Neutrophil (primary cell): Measurements from ENCODE around the gene GSC2.
A peak's percentile ranks its signal among the peaks of the same experiment; 100 is the strongest.

Source experiments
- H3K27ac ChIP-seq: fragments of 200-600 bp; sonication (generic); 2 replicates; pipeline ENCODE4 v1.5.1; 2016; ENCODE audit warnings: mild to moderate bottlenecking, moderate library complexity
- H3K27me3 ChIP-seq: fragments of 200-600 bp; sonication (generic); 2 replicates; pipeline ENCODE4 v1.6.0; 2016; ENCODE audit warnings: mild to moderate bottlenecking
- H3K36me3 ChIP-seq: fragments of 200-600 bp; sonication (generic); 2 replicates; pipeline ENCODE4 v1.5.1; 2017
- H3K4me1 ChIP-seq, 2 experiments: fragments of 200-600 bp in 1 of 2; sonication (generic) in 1 of 2; 1 replicate in 1 of 2; 2 replicates in 1 of 2; pipeline versions ENCODE4 v1.5.1 to v1.6.1; 2013 to 2016; ENCODE audit warnings: low read depth in 1 of 2, low read length in 1 of 2, mild to moderate bottlenecking in 1 of 2, moderate library complexity in 1 of 2; ENCODE audit not compliant: control insufficient read depth in 1 of 2, insufficient read depth in 1 of 2
- H3K4me3 ChIP-seq, 2 experiments: fragments of 200-600 bp in 1 of 2; sonication (generic) in 1 of 2; 1 replicate in 1 of 2; 2 replicates in 1 of 2; pipeline ENCODE4 v1.5.1; 2013 to 2016; ENCODE audit warnings: low read depth in 1 of 2, low read length in 1 of 2, mild to moderate bottlenecking in 1 of 2, moderate library complexity in 1 of 2
- H3K9me3 ChIP-seq: fragments of 200-600 bp; sonication (generic); 2 replicates; pipeline ENCODE4 v1.5.1; 2016
- TF ChIP-seq, protein P1 (sequence below): fragments of 200-600 bp; sonication (generic); IDR thresholded peaks from 2 replicates; pipeline ENCODE4 v1.5.1; 2016; ENCODE audit warnings: antibody characterized with exemption

The GSC2 gene

GRCh38 chr22:19151329-19152191, 1.5 kb upstream of the GSC2 start:
- Histone ChIP-seq H3K4me1 (peaks cover 7 to 18% of the 10 kb centered on the region in 2 experiments), H3K27me3 (peaks cover 95% of the 10 kb centered on the region), H3K9me3 (no peaks in the 10 kb centered on the region), H3K36me3 (no peaks in the 10 kb centered on the region), H3K4me3 (no peak overlapping the region), H3K27ac (no peak overlapping the region)
- TF ChIP-seq, protein P1, sequence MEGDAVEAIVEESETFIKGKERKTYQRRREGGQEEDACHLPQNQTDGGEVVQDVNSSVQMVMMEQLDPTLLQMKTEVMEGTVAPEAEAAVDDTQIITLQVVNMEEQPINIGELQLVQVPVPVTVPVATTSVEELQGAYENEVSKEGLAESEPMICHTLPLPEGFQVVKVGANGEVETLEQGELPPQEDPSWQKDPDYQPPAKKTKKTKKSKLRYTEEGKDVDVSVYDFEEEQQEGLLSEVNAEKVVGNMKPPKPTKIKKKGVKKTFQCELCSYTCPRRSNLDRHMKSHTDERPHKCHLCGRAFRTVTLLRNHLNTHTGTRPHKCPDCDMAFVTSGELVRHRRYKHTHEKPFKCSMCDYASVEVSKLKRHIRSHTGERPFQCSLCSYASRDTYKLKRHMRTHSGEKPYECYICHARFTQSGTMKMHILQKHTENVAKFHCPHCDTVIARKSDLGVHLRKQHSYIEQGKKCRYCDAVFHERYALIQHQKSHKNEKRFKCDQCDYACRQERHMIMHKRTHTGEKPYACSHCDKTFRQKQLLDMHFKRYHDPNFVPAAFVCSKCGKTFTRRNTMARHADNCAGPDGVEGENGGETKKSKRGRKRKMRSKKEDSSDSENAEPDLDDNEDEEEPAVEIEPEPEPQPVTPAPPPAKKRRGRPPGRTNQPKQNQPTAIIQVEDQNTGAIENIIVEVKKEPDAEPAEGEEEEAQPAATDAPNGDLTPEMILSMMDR: no peak

DNA sequence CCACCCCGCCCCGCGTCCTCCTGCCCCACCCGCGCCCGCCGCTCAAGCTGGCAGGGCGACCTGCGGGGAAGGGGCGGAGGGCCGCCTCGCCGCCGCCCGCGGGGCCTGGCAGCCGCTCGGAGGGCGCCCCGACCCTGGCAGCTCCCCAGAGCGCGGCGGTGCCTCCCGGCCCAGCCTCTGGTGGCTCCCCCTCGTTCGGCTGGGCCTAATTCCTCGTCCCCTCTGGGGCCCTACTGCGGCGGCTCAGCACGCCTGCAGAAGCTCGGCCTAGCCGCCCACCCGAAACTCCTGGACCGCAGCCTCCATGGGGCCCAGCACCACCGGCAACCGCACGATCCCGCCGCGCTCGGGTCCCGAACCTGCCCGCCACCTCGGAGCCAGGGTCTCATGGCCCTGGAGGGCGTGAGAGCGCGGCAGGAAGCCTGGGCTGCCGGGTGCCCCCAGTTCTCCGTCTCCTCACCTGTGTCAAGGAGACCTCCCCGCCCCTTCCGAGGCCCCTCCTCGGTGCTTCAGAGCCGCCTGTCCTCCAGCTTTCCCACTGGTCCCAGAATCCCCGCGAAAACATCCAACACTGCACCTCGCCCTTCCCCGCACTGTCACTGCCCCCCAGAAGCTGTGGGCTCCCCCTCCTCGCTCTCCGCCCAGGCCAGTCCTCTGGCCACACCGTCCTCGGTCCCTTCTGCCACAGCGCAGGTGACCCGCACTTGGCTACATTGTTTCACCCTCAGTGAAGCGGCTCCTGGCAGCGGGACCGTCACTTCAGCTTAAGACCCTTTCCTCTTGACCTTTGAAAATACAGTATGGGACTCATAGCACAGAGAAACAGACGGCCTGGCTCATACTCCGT, 613 bp upstream of the GSC2 start:
- H3K4me1 ChIP-seq: peaks cover 7 to 18% of the 10 kb centered on the region in 2 experiments
- no peak overlapping the region for H3K27ac ChIP-seq
- no peak overlapping the region for H3K4me3 ChIP-seq
- TF ChIP-seq, protein P1: no peak
- peaks cover 97% of the 10 kb centered on the region for H3K27me3 ChIP-seq
- H3K36me3 ChIP-seq: no peaks in the 10 kb centered on the region
- no peaks in the 10 kb centered on the region for H3K9me3 ChIP-seq

DNA sequence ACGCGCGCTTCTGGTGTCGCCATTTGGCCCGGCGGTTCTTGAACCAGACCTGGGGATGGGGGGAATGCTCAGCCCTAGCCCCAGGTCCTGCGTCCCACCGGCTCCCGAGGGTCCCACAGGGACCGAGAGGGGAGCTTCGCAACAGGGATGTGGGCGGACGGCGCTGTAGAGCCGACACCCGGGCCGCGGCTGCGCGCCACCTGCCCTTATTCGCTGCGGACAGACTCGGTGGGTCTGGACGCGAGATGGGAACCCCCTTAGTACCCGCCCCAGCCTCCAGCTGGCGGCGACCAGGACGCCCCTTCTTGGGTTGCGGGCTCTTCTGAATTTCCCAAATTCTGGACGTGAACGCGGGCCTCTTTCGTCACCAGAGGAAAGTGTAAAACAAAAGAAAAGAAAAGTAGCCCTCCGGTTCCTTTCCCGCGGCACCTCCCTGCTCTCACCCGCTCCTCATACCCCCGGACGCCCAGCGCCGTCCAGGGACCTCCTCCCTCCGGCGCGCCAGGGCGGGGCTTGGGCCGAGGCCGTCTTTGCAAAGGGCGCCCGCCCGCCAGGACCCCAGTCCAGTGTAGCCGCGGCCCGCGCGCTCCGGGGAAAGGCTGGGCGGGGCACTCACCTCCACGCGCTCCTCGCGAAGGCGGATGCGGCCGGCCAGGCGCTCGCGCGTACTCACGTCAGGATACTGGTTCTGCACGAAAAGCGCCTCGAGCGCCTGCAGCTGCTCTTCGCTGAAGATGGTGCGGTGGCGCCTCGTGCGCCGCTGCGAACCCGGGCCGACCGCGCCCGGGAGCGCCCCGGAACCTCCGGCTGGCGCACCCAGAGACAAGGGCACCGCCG, 827 bp downstream of the GSC2 start:
- peaks cover 86% of the 10 kb centered on the region for H3K27me3 ChIP-seq
- no peaks in the 10 kb centered on the region for H3K9me3 ChIP-seq
- TF ChIP-seq, protein P1: no peak
- no peak overlapping the region for H3K27ac ChIP-seq
- no peaks in the 10 kb centered on the region for H3K36me3 ChIP-seq
- peaks cover 12 to 18% of the 10 kb centered on the region in 2 experiments for H3K4me1 ChIP-seq
- peak overlapping the region; percentile 2 to 12 for H3K4me3 ChIP-seq

DNA sequence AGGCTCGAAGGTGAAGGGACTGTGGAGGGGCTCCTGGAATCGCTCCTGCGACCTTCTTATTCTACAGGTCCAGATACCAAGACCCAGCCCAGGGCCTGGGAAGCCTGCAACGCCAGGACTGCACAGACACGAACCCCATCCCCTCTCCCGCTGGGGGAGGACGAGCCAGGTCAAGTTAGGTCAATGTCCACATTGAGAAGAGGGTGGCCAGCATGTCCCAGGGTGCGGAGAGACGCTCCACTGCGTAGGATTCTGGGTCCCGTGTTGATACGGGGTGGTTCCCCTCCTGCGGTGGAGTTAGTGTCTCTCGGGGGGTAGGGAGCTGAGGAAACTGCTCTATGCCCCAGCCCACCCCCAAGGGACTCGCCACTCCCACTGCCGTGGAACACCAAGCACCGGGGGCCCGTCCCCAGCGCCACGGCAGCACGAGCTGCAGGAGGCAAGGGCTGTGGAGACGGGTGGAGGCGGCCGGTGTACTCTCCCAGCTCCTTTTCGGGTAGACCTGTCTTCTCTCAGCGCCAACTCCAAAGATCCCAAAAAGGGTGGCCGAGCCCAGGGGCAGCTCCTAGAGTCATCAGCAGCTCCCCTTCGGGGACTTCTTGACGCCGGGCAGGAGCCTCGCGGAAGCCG, 1.6 kb downstream of the GSC2 start:
- Histone ChIP-seq H3K36me3 (no peaks in the 10 kb centered on the region), H3K4me1 (peaks cover 19 to 20% of the 10 kb centered on the region in 2 experiments), H3K27ac (no peak overlapping the region), H3K4me3 (peak overlapping the region in 1 of 2 experiments; percentile 2), H3K27me3 (peaks cover 79% of the 10 kb centered on the region), H3K9me3 (no peaks in the 10 kb centered on the region)
- TF ChIP-seq, protein P1: no peak
